ENCODE measurements around the gene VPS11. TPM values are rescaled to one million over a fixed set of nuclear protein-coding genes. Genes with fewer than 3 reads are reported as not detected.

VPS11 gene
- total RNA-seq, 1 donor from 2014 or later: 23.0 TPM

- ATAC-seq (no peak), DNase-seq (no peak)
- intact Hi-C loops (cut with micrococcal nuclease): no loop called here
Observed at GRCh38 chr11:119114351-119114750, 46.7 kb downstream of the VPS11 start.

GRCh38 chr11:119115484-119116234 lies 48.0 kb downstream of the VPS11 start:
- ATAC-seq (peak; percentile 60), DNase-seq (peak; percentile 66)
- intact Hi-C loops (cut with micrococcal nuclease): no loop called here

GRCh38 chr11:119116235-119116594 lies 48.6 kb downstream of the VPS11 start:
- no peak for ATAC-seq
- intact Hi-C loops (cut with micrococcal nuclease): no loop called here
- DNase-seq: no peak

- intact Hi-C loops (cut with micrococcal nuclease): no loop called here
- DNase-seq: no peak
- no peak for ATAC-seq
Observed at GRCh38 chr11:119116601-119117000, 49.0 kb downstream of the VPS11 start.

- DNase-seq (no peak), ATAC-seq (no peak)
- intact Hi-C loops (cut with micrococcal nuclease): no loop called here
Observed at GRCh38 chr11:119117004-119117706, 49.5 kb downstream of the VPS11 start.

GRCh38 chr11:119118227-119118626 lies 50.6 kb downstream of the VPS11 start:
- intact Hi-C loops (cut with micrococcal nuclease): no loop called here
- DNase-seq: no peak
- no peak for ATAC-seq

- DNase-seq: no peak
- intact Hi-C loops (cut with micrococcal nuclease): no loop called here
- no peak for ATAC-seq
Observed at GRCh38 chr11:119118946-119119345, 51.3 kb downstream of the VPS11 start.

GRCh38 chr11:119120639-119121007 lies 53.0 kb downstream of the VPS11 start:
- ATAC-seq (no peak), DNase-seq (no peak)
- intact Hi-C loops (cut with micrococcal nuclease): no loop called here

GRCh38 chr11:119121008-119121810 lies 53.6 kb downstream of the VPS11 start, which contains the start of gene HINFP:
TSS of gene HINFP (plus strand) at chr11:119121580. CDS start at chr11:119126945, 5,365 bp downstream.
- intact Hi-C loops (cut with micrococcal nuclease): no loop called here
- DNase-seq (peak; percentile 100), ATAC-seq (peak; percentile 99)

GRCh38 chr11:119121811-119122124 lies 54.1 kb downstream of the VPS11 start:
- no peak for ATAC-seq
- DNase-seq: no peak
- intact Hi-C loops (cut with micrococcal nuclease): no loop called here

GRCh38 chr11:119125821-119126220 lies 58.2 kb downstream of the VPS11 start:
- no peak for DNase-seq
- ATAC-seq: no peak
- intact Hi-C loops (cut with micrococcal nuclease): no loop called here

- intact Hi-C loops (cut with micrococcal nuclease): no loop called here
- ATAC-seq (no peak), DNase-seq (no peak)
Observed at GRCh38 chr11:119126675-119127268, 59.2 kb downstream of the VPS11 start.

- intact Hi-C loops (cut with micrococcal nuclease): no loop called here
- DNase-seq (no peak), ATAC-seq (no peak)
Observed at GRCh38 chr11:119130662-119131061, 63.0 kb downstream of the VPS11 start.

Small RNA genes within 50 kb of the gene (microRNA-seq; reads per million reads assigned to microRNA genes)
- gene MIR3656 (ENCODE audit: borderline number of aligned reads): not detected

Other genes starting within 250 kb of the VPS11 start
- gene CXCR5, start 183.9 kb upstream of the VPS11 start, total RNA-seq: not detected
- gene BCL9L, start 141.9 kb upstream of the VPS11 start, total RNA-seq: 44.7 TPM
- gene UPK2, start 111.5 kb upstream of the VPS11 start, total RNA-seq: not detected
- gene FOXR1, start 96.1 kb upstream of the VPS11 start, total RNA-seq: not detected
- 9.4 TPM for gene CENATAC, start 69.7 kb upstream of the VPS11 start, total RNA-seq
- 813 TPM for gene RPS25, start 49.5 kb upstream of the VPS11 start, total RNA-seq
- gene TRAPPC4, start 49.1 kb upstream of the VPS11 start, total RNA-seq: 30.4 TPM
- 8.1 TPM for gene SLC37A4, start 36.9 kb upstream of the VPS11 start, total RNA-seq
- 64.0 TPM for gene HYOU1, start 10.6 kb upstream of the VPS11 start, total RNA-seq
- gene HMBS, start 17.1 kb downstream of the VPS11 start, total RNA-seq: 24.9 TPM
- 18.6 TPM for gene DPAGT1, start 34.0 kb downstream of the VPS11 start, total RNA-seq
- 9.6 TPM for gene C2CD2L, start 39.5 kb downstream of the VPS11 start, total RNA-seq
- gene HINFP, start 53.8 kb downstream of the VPS11 start, total RNA-seq: 12.8 TPM
- 1.1 TPM for gene ABCG4, start 81.2 kb downstream of the VPS11 start, total RNA-seq
- gene NLRX1, start 100.9 kb downstream of the VPS11 start, total RNA-seq: 31.2 TPM
- gene NHERF4, start 117.7 kb downstream of the VPS11 start, total RNA-seq: 1.1 TPM
- 7.1 TPM for gene CBL, start 138.5 kb downstream of the VPS11 start, total RNA-seq
- gene MCAM, start 249.3 kb downstream of the VPS11 start, total RNA-seq: 44.7 TPM

Measured in left ventricle myocardium superior (tissue), 1 donor.